ENCODE measurements around the gene CYP2F1. TPM values are rescaled to one million over a fixed set of nuclear protein-coding genes. Genes with fewer than 3 reads are reported as not detected.

The CYP2F1 gene
- total and polyA plus RNA-seq, 10 of the 15 experiments (the other 5 are each of a cell fraction or from before 2014, with no cell fraction given): not detected

- TF ChIP-seq ZNF384 (IDR thresholded peaks at IDR 0.05; ENCODE audit: borderline replicate concordance, low read depth, low read length) (no peak), ATF3 (IDR thresholded peaks at IDR 0.05; ENCODE audit: borderline replicate concordance, extremely low read depth, low read depth, low read length) (no peak), EP300 (IDR thresholded peaks at IDR 0.05; ENCODE audit: borderline replicate concordance in 1 of 2, control insufficient read depth in 1 of 2, low read depth in 2 of 2, low read length in 2 of 2) (no peak), PRDM15 (CRISPR knock-in tag; IDR thresholded peaks at IDR 0.05) (no peak), RELA (IDR thresholded peaks at IDR 0.05; ENCODE audit: borderline replicate concordance, partially characterized antibody) (no peak), PKNOX1 (IDR thresholded peaks at IDR 0.05) (no peak)
Observed at GRCh38 chr19:41128692-41129091, 14.5 kb downstream of the CYP2F1 start (continued).

- DNase-seq (ENCODE audit: low read depth, low spot score): no peak
- RAD21 ChIA-PET (ENCODE audit: unreplicated experiment): no interaction called here
- in situ Hi-C loops (cut with MboI): loop anchor here (5.0 kb wide), 1 partner anchor 319 kb away; no protein-coding TSS in a partner anchor
- Histone ChIP-seq H3K9me3 (replicated peaks; ENCODE audit: control insufficient read depth, insufficient read depth, low read length) (no peaks in the 10 kb centered on the region), H3K27me3 (replicated peaks in 1 of 2; ENCODE audit: control insufficient read depth in 2 of 2, insufficient read depth in 2 of 2, low read length in 1 of 2) (no peaks in the 10 kb centered on the region; a peak in 1 of 4 replicates), H3K36me3 (ENCODE audit: control insufficient read depth in 2 of 2, insufficient read depth in 2 of 2, low read length in 1 of 2) (no peaks in the 10 kb centered on the region), H3K27ac (ENCODE audit: control insufficient read depth, insufficient read depth) (no peak overlapping the region), H4K20me1 (ENCODE audit: control insufficient read depth, insufficient read depth) (no peaks in the 10 kb centered on the region), H3K4me2 (ENCODE audit: control insufficient read depth, insufficient read depth) (no peak overlapping the region), H3K4me1 (ENCODE audit: control insufficient read depth, insufficient read depth, low read length) (no peaks in the 10 kb centered on the region), H3K79me2 (ENCODE audit: control insufficient read depth, insufficient read depth, low read length) (no peaks in the 10 kb centered on the region), H3K9ac (ENCODE audit: control insufficient read depth, insufficient read depth, low read length) (no peak overlapping the region), H3K4me3 (no peak overlapping the region), H2AFZ (ENCODE audit: control insufficient read depth, low read depth, low read length) (no peak overlapping the region)
- SMC1A ChIA-PET (ENCODE audit: uncharacterized antibody, unreplicated experiment): no interaction called here
- no TSS peak for BruUV-seq (replicated peaks)
- WGBS (ENCODE audit: insufficient coverage, insufficient replicate concordance, low lambda C conversion rate, missing lambda C conversion rate): 2% methylated on average over 5 of the region's 5 CpGs
- TF ChIP-seq MTA3 (IDR thresholded peaks at IDR 0.05; ENCODE audit: borderline replicate concordance, low read length): no peak
- TF ChIP-seq ZBTB40 (IDR thresholded peaks at IDR 0.05; ENCODE audit: borderline replicate concordance): no peak
- TF ChIP-seq E2F4 (IDR thresholded peaks at IDR 0.05; ENCODE audit: low read depth, low read length): no peak
- TF ChIP-seq CBX5 (IDR thresholded peaks at IDR 0.05; ENCODE audit: low read depth): no peak
- no peak for TF ChIP-seq SRF (IDR thresholded peaks at IDR 0.05; ENCODE audit: low read depth in 2 of 2, low read length in 2 of 2)
- CTCF ChIA-PET: interaction anchor here (0.6 to 0.8 kb wide), 2 partner anchors 172 to 178 kb away, joined by 4 to 5 read pairs; no protein-coding TSS in a partner anchor
- FAIRE-seq: no peak
- ATAC-seq: no peak
- intact Hi-C loops (cut with micrococcal nuclease; ENCODE audit: unreplicated experiment): no loop called here
- POLR2A ChIA-PET: no interaction called here
Observed at GRCh38 chr19:41131186-41131585, 17.0 kb downstream of the CYP2F1 start.
